Measurements from ENCODE around the gene PILRB.
A peak's percentile ranks its signal among the peaks of the same experiment; 100 is the strongest.
"Not testable (repeated sequence)": the region's sequence is repeated elsewhere in the genome, so short reads cannot be mapped to it uniquely, and the experiment has no call there.

Gene PILRB

DNA sequence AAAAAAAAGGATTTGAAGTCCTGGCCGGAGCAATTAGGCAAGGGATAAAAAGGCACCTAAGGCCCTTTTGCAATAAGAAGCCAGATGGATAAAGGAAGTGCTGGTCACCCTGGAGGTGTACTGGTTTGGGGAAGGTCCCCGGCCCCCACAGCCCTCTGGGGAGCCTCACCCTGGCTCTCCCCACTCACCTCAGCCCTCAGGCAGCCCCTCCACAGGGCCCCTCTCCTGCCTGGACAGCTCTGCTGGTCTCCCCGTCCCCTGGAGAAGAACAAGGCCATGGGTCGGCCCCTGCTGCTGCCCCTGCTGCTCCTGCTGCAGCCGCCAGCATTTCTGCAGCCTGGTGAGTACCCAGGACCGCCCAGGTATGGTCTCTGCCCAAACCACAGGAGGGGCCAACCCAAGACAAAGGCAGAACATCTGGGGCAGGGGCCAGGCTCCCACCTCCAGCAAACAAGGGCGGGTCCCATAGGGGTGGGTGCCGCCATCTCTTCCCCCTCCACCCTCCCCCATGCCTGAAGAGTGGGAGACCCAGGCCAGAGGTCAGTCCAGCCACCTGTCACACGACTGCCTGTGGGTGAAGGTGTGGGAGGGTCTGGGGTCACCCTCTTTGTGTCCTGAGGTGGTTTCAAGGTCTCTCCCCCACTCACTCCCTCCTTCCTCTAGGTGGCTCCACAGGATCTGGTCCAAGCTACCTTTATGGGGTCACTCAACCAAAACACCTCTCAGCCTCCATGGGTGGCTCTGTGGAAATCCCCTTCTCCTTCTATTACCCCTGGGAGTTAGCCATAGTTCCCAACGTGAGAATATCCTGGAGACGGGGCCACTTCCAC, at the start of gene PILRB:
Gene PILRB, plus strand, starts transcription at position 91 of the 830 bp plus-strand sequence. Its CDS starts 186 bp downstream, at position 277.
- no peak for DNase-seq (ENCODE audit: low read depth in 3 of 3)

DNA sequence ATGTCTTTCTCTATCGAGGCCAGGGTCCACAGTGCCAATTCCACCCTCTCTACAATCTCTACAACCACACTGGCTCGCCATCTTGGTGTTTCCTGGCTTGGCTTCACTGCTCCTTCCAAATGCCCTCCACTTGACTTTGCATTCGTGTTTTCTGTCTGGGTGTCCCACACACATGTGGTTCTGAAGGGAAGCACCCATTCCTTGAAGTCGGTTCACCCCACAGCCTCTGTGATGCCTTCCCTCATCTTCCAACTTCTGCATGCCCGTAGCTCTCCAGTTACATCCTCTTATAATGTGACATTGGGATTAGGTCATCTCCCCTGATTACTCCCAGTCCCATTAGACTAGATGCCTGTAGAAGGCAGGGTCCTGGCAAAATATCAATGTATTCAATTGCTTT, 39.6 kb upstream of the PILRB start:
- not testable (repeated sequence) for DNase-seq (ENCODE audit: low read depth in 3 of 3)

DNA sequence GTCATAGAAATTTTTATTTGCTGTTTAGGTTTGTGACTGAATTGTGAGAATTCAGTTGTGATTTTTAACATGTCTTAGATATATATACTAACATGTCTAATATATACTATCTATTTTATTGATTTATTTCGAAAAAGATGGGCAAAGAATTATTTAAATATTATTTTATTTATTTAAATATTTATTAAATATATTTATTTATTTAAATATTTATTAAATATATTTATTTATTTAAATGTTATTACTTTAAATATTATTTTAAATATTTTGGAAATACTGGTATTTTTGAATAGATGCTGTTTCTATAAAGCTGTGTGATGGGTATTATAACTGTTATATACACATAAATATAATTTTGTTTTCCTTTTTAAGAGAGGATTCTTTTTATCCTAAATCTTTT, 36.3 kb upstream of the PILRB start:
- DNase-seq (ENCODE audit: low read depth in 3 of 3), result not testable (repeated sequence)

DNA sequence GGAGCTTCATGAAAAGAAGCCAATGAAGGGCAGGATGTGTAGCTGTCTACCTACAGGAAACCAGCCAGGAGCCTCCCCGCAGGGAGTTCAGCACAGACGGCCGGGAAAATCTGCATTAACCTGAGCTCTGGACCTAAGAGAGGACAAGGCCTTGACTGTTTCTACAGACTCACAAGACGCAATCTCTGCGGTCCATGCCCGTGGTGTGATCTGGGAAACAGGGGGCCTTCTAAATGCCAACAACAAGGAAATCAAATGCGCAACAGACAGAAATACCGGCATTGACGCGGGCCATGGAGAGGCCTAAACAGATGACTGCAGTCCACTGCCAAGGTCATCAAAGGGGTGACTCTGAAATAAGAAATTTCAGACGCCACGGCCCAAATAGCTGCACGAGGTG, 33.7 kb upstream of the PILRB start:
- DNase-seq (ENCODE audit: low read depth in 3 of 3), result not testable (repeated sequence)

DNA sequence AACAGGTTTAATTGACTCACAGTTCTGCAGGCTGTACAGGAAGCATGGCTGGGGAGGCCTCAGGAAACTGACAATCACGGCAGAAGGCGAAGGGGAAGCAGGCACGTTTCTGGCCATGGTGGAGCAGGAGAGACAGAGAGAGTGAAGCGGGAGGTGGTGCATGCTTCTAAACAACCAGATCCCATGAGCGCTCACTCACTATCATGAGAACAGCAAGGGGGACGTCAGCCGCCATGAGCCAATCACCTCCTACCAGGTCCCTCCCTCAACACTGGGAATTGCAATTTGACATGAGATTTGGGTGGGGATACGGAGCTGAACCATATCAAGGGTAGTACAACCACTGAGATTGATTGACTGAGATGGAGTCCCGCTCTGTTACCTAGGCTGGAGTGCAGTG, 32.2 kb upstream of the PILRB start:
- DNase-seq (ENCODE audit: low read depth in 3 of 3), result not testable (repeated sequence)

DNA sequence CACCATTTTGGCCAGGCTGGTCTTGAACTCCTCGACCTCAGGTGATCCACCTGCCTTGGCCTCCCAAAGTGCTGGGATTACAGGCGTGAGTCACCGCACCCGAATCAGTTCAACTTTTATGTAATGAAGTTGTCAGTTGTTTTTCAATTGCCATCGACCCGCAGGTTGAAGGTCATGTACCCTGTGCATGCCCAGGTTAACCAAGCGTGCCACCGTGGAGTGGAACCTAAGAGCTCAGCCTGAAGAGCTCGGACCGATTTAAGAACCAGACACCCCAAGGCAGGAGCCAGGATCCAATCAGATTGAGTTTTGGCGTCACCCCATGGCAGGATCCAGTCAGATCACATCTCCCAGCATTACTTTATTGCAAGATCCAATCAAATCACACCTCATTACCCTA, 31.0 kb upstream of the PILRB start:
- not testable (repeated sequence) for DNase-seq (ENCODE audit: low read depth in 3 of 3)

DNA sequence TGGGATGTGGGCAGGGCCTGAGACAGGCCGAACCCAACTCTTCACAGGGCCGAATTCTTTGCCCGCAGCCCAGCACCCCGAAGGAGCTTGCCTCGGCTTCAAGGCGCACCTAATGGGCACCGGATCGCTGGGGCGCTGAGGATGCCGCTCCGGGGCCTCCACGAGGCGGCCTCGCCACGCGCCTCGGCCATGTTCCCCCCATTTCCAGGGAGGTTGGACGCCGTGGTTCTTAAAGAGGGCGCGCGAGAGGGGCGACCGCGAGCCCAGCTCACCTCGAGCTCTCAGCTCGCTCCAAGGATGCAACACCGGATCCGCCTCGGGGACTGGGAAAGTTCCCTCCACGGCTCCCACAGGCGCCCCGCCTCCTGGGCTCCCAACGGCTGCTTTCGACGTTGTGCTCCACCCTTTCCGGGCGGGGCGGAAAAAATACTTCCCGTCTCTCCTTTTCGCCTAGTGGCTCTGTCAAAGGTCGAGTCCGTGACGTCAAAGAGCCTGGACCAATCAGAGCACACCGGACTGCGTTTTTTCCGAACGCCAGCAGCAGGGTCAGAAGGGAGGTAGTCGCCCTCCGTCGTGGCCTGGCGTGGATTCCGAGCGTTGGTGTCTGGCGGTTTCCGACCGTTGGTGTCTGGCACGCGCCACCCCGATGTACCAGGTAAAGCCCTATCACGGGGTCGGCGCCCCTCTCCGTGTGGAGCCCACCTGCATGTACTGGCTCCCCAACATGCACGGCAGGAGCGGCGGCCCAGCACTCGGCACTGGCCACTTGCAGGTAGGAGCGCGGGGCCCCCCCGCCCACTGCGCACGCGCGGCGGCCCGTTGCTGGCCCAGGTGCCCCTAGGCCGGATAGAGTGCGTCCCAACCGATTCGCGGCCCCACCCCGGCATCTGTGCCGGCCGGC, 22.1 kb upstream of the PILRB start:
- DNase-seq (ENCODE audit: low read depth in 3 of 3), result peak; percentile 65 to 88 (median 73)

DNA sequence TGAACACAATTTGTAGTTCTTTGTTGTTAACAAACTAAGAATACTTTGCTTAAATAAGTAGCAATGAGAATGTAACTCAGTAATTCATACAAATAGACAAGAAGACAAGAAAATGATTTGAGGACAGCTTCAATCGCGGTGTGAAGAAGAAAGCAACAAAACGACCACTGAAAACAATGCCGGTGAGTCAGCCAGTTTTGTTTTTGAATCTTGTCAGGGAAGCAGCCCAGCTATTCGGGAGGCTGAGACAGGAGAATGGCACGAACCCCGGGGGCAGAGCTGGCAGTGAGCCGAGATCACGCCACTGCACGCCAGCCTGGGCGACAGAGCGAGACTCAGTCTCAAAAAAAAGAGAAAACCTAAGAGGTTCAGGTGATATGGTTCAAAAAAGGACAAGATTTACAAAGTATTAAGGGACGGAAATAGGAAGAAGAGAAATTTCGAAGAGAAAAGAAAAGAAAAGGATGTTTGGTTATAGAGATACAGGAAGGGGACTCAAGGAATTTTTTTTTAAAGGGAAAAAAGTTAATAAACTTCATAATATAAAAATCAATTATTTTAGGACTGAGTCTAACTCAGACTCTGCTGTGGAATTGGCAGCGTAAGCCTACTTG, 19.7 kb upstream of the PILRB start:
- DNase-seq (ENCODE audit: low read depth in 3 of 3), result not testable (repeated sequence)

DNA sequence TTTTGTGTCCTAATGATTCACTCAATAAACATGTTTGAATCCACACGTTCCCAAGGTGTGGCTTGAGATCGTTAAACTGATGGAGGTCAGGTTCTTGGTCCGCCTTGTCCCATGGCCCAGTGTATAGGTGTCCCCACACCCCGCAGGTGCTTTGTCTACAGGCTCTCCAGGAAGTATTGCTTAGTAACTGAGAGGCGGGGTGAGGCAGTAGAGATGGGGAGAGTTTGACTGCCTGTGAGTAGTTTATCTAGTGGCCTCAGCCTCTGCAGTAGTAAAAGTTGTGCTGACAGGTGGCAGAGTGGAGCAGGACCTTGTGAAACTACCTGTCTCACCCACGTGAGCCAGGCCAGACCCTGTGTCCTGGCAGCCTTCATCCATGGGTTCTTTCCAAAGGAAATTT, 16.6 kb upstream of the PILRB start:
- not testable (repeated sequence) for DNase-seq (ENCODE audit: low read depth in 3 of 3)

DNA sequence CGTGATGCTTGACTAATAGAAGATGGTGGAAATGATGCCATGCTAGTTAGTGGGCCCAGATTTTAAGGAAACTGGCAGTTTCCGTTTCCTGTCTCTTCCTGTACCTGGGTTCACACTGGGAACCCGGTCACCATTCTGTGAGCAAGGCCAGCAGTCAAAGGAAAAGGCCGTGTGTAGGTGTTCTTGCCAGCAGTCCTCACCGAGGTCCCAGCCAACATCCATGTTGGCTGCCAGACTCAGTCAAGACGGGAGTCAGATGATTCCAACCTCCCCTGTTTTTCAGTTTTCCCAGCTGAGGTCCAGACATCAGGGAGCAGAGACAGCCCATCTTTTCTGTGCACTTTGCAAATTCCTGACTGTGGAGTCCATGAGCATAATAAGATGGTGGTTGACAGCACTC, 15.2 kb upstream of the PILRB start:
- DNase-seq (ENCODE audit: low read depth in 3 of 3), result no peak

DNA sequence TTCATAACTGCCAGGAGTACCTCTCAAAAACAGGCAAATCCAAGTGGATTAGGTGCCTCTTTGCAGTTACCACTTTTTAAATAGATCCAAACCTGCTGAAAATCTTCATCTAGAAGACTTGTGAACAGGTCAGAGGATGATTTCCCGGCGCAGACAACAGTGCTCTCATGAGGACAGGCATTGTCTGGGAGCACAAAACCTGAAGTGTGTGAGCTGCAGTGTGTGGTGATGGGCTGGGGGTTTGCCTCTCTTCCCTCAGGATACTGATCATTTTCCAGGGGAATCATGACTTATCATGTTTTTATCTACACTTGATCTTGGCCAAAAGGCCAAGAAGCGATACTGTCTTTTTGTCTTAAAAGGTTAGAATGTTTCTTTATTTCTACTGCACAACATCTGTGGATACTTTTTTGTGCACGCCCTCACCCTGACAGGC, 13.8 kb upstream of the PILRB start:
- not testable (repeated sequence) for DNase-seq (ENCODE audit: low read depth in 3 of 3)

DNA sequence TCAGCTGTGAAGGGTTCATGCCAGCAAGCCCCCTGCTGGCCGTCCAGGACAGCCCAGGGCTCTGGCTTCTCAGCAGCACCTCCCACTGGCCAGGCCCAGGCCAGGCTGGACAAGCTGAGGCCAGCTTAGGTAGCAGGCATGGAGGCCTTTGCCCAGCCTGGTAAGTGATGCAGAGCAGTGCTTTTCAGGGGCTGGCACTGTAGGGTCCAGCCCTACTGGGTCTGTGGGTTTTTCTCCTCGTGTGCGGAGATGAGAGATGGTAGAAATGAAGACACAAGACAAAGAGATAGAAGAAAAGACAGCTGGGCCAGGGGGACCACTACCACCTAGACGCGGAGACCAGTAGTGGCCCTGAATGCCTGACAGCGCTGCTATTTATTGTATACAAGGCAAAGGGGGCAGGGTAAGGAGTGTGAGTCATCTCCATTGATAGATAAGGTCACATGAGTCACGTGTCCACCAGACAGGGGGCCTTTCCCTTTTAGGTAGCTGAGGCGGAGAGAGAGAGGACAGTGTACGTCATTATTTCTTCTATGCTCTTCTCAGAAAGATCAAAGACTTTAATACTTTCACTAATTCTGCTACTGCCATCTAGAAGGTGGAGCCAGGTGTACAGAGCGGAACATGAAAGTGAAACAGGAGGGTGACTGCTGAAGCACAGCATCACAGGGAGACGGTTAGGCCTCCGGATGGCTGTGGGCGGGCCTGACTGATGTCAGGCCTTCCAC, 13.2 kb upstream of the PILRB start:
- peak; percentile 58 to 75 (median 69) for DNase-seq (ENCODE audit: low read depth in 3 of 3)

DNA sequence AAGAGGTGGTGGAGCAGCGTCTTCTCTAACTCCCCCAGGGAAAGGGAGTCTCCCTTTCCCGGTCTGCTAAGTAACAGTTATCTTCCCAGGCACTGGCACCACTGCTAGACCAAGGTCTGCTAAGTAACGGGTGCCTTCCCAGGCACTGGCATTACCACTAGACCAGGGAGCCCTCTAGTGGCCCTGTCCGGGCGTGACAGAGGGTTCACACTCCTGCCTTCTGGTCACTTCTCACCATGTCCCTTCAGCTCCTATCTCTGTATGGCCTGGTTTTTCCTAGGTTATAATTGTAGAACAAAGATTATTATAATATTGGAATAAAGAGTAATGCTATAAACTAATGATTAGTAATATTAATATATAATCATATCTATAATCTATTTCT, 12.6 kb upstream of the PILRB start:
- peak in 2 of 3 experiments; percentile 24 to 63 for DNase-seq (ENCODE audit: low read depth in 3 of 3)

DNA sequence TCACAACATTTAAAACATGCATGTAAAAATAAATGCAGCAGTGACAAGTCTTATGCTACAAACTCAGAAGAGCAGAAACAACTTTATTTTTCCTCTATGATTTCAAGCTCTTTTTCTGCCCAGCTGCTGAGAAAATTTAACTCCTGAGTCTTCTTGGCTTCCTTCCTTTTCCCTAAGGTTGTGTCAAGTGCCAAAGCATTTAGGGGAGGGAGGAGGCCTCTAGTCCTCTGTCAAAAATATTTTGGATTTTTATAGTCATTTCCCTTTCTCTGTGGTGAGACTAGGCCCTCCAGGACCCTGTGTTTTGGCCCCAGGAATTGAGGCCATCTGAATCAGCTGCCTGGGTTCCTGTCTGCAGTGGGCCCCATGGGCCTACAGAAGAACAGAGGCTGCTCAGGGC, 11.0 kb upstream of the PILRB start:
- DNase-seq (ENCODE audit: low read depth in 3 of 3), result no peak

DNA sequence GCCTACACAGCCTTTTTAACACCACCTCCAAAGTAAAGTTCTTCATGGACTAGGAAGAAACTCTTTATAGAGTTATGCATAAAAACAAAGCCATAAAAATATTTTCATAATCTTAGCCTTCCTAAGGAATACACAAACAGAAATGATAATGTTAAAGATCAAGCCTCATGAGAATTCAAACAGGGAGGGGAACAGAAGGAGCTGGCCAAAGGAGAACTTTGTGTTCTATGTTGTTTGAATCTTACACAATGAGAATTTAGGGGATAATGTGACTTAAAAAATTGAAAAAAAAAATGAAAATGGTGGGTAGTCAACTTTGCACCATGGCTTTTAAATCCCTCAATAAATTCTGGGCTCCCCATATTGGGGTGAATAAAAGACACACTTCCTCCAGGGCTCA, 9.1 kb upstream of the PILRB start:
- DNase-seq (ENCODE audit: low read depth in 3 of 3), result no peak

DNA sequence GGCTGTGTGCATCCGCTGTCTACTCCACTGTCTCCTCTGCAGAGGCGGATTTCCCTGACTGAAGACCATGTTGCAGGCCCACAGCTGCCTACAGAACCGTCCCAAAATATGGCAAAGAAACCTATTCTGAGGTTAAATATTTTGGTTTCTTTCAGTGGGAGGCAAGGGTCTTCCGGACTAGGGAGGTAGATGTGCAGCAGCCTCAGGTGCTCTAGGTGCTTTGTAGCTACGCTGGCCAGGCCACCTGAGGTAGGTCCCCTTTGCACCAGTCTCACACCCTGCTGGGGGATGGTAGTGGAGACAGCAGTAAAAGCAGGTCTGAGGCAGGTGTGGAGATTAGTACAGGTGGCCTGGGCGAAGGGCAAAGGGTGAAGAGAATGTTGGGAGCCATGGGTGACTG, 8.2 kb upstream of the PILRB start:
- DNase-seq (ENCODE audit: low read depth in 3 of 3), result no peak

DNA sequence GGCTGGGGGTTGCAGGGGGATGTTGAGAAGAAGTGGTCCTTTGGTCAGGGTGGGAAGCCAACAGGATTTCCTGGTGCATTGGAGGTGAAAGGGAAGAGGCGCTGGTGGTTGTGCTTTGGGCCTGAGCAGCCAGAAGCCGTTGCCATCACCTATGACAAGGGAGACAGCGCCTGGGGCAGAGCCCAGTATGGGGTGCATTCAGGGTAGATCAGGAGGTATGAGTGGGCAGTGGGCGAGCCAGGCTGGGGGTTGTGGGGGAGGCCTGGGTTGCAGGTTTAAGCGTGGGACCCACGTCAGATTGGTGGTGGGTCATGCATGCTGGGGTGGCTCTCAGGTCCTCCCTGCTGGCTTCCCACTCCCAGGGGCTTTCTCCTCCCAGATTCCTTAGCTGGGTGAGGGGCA, 6.3 kb upstream of the PILRB start:
- DNase-seq (ENCODE audit: low read depth in 3 of 3), result no peak

DNA sequence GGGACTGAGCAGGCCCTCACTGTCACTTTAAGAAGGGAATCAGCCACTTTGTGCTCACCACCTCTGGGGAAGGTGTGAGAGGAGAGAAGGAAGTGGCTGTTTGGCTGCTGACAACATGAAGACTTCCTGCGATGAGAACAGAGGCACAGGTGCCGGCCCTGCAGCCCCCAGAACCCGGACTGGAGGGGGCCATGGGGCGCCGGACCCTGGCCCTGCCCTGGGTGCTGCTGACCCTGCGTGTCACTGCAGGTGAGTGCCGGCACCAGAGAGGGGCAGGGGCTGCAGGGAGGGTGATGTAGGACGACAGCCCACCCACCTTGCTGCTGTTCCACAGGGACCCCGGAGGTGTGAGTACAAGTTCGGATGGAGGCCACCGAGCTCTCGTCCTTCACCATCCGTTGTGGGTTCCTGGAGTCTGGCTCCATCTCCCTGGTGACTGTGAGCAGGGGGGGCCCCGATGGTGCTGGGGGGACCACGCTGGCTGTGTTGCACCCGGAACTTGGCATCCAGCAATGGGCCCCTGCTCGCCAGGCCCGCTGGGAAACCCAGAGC, 5.6 kb upstream of the PILRB start:
- DNase-seq (ENCODE audit: low read depth in 3 of 3), result not testable (repeated sequence)

DNA sequence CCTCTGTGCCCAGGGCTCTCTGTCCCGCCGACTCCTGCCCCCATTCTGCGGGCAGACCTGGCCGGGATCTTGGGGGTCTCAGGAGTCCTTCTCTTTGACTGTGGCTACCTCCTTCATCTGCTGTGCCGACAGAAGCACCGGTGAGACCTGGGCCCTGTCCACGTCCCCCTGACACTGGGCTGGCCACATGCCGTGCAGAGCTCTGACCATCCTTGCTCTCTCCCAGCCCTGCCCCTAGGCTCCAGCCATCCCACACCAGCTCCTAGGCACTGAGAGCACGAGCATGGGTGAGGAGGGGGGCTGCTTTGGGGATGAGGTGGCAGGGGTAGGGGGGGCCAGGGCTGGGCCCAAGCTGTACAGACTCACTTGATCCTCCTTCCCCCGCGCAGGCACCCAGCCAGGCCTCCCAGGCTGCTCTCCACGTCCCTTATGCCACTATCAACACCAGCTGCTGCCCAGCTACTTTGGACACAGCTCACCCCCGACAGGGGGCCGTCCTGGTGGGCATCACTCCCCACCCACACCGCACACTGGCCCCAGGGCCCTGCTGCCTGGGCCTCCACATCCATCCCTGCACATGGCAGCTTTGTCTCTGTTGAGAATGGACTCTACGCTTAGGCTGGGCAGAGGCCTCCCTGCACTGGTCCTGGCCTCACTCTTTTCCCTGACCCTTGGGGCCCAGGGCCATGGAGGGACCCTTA, 4.8 kb upstream of the PILRB start:
- DNase-seq (ENCODE audit: low read depth in 3 of 3), result no peak

DNA sequence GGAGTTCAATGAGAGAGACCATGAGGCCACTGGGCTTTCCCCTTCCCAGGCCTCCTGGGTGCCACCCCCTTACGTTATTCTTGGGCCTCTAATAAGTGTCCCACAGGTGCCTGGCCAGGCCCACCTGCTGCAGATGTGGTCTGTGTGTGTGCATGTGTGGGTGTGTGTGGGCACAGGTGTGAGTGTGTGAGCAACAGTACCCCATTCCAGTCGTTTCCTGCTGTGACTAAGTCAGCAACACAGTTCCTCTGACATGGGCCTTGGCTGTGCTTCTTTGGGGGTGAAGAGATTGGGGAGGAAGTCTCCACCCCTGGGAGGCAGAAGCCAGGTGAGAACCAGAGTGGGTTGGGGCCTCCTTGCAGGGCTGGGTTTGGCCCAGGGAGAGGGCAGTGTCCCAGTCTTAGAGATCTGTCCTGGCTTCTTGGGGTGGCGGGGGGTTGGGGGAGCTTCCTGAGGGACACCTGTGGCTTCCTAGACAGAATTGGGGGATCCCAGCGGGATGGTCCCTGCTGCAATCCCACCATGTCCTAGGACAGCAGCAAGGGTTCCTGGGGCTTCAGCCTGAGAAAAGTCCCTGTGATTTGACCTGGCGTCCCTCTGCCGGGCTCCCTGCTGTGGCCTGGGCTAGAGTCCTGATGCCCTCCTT, 4.1 kb upstream of the PILRB start:
- peak in 1 of 3 experiments; percentile 39 for DNase-seq (ENCODE audit: low read depth in 3 of 3)
